H1 (cell line): Measurements from ENCODE around the gene HABP2. TPM values are rescaled to one million over a fixed set of nuclear protein-coding genes. Genes with fewer than 3 reads are reported as not detected.

ENCODE experiments used
- CTCF ChIA-PET: fragments of 300-600 bp; sonication (Branson Sonifier 250); formaldehyde crosslinking; loops from one replicate; lab custom pipeline; 2021; ENCODE audit not compliant: partially characterized antibody; lab: Charles Lee
- POLR2A ChIA-PET: fragments of 300-600 bp; sonication (Branson Sonifier 250); formaldehyde crosslinking; loops from one replicate; lab custom pipeline; 2021; ENCODE audit warnings: inconsistent platforms; ENCODE audit not compliant: partially characterized antibody; lab: Charles Lee
- DNase-seq, 2 experiments: peaks; one replicate each; pipeline versions ENCODE4 v3.0.0 to v3.0.0-alpha.2; 2010 to 2022; ENCODE audit warnings: low spot score in 2 of 2, low read depth in 1 of 2, mixed read lengths in 1 of 2
- FAIRE-seq: peaks from 2 replicates; lab custom pipeline; 2011; peaks lifted over from hg19 to GRCh38; lab: Jason Lieb, UNC
- H2AFZ ChIP-seq: 2 replicates; pipeline ENCODE4 v1.8.1; 2012; ENCODE audit warnings: low read length, inconsistent platforms
- H2AK5ac ChIP-seq: 2 replicates; pipeline ENCODE4 v1.6.1; 2013; ENCODE audit warnings: low read depth, low read length
- H2BK120ac ChIP-seq: replicated peaks from 2 replicates; pipeline ENCODE3; 2013; ENCODE audit warnings: low read depth, low read length, inconsistent platforms
- H2BK12ac ChIP-seq: 2 replicates; pipeline ENCODE4 v1.6.1; 2013; ENCODE audit warnings: low read depth, low read length
- H2BK15ac ChIP-seq: 2 replicates; pipeline ENCODE4 v1.6.1; 2013; ENCODE audit warnings: low read length
- H2BK20ac ChIP-seq: 2 replicates; pipeline ENCODE4 v1.6.1; 2013; ENCODE audit warnings: low read length
- H2BK5ac ChIP-seq: 2 replicates; pipeline ENCODE4 v1.6.1; 2013; ENCODE audit warnings: low read depth, low read length
- H3K14ac ChIP-seq: 2 replicates; pipeline ENCODE4 v1.6.1; 2013; ENCODE audit warnings: inconsistent platforms; ENCODE audit not compliant: insufficient read length
- H3K18ac ChIP-seq: 2 replicates; pipeline ENCODE4 v1.6.1; 2013; ENCODE audit warnings: low read length; ENCODE audit errors: extremely low read depth
- H3K23ac ChIP-seq: 2 replicates; pipeline ENCODE4 v1.6.1; 2013; ENCODE audit warnings: inconsistent platforms; ENCODE audit not compliant: insufficient read length
- H3K23me2 ChIP-seq: 2 replicates; pipeline ENCODE4 v1.6.1; 2013; ENCODE audit warnings: low read depth, low read length
- H3K27ac ChIP-seq: 2 replicates; pipeline ENCODE4 v1.6.1; 2011; ENCODE audit warnings: low read depth, low read length, inconsistent platforms
- H3K27me3 ChIP-seq, 4 experiments: replicated peaks in 1 of 4; 1 replicate in 1 of 4; 2 replicates in 3 of 4; pipeline versions ENCODE4 v1.6.1 to v1.8.1; 2011 to 2013; ENCODE audit warnings: low read length in 3 of 4, mild to moderate bottlenecking in 3 of 4, inconsistent platforms in 2 of 4, mixed read lengths in 2 of 4, moderate library complexity in 1 of 4; ENCODE audit not compliant: control insufficient read depth in 3 of 4, insufficient read depth in 3 of 4; ENCODE audit errors: extremely low read depth in 1 of 4
- H3K36me3 ChIP-seq, 4 experiments: 2 replicates each; pipeline versions ENCODE4 v1.6.1 to v1.8.1; 2011 to 2013; ENCODE audit warnings: mild to moderate bottlenecking in 4 of 4, low read length in 3 of 4, moderate library complexity in 2 of 4, control low read depth in 1 of 4, inconsistent platforms in 1 of 4; ENCODE audit not compliant: insufficient read depth in 4 of 4, control insufficient read depth in 2 of 4
- H3K4ac ChIP-seq: replicated peaks from 2 replicates; pipeline ENCODE3; 2013; ENCODE audit warnings: low read length, low read depth, mixed read lengths, inconsistent platforms; ENCODE audit not compliant: insufficient read length
- H3K4me1 ChIP-seq, 4 experiments: replicated peaks in 1 of 4; 1 replicate in 1 of 4; 2 replicates in 3 of 4; pipeline versions ENCODE4 v1.6.1 to v1.8.1; 2011 to 2013; ENCODE audit warnings: low read length in 3 of 4, inconsistent platforms in 2 of 4, mixed read lengths in 1 of 4; ENCODE audit not compliant: insufficient read depth in 4 of 4, control insufficient read depth in 3 of 4
- H3K4me2 ChIP-seq, 2 experiments: 2 replicates each; pipeline versions ENCODE4 v1.6.1 to v1.8.1; 2011 to 2013; ENCODE audit warnings: low read depth in 2 of 2, low read length in 2 of 2, control low read depth in 1 of 2, inconsistent platforms in 1 of 2, mild to moderate bottlenecking in 1 of 2; ENCODE audit not compliant: insufficient read depth in 1 of 2
- H3K4me3 ChIP-seq, 4 experiments: fragments of 200-600, 300-600 bp in 1 of 4; sonication (generic), shearing (Covaris generic), sonication (Bioruptor Twin) in 1 of 4; 2 replicates each; pipeline versions ENCODE4 v1.5.1 to v1.8.1; 2011 to 2016; ENCODE audit warnings: low read length in 4 of 4, low read depth in 3 of 4, control low read depth in 2 of 4, inconsistent platforms in 2 of 4, mild to moderate bottlenecking in 2 of 4, mixed read lengths in 1 of 4, moderate library complexity in 1 of 4; ENCODE audit not compliant: insufficient read depth in 2 of 4; ENCODE audit errors: extremely low read depth in 1 of 4
- H3K56ac ChIP-seq: replicated peaks from 2 replicates; pipeline ENCODE3; 2013; ENCODE audit warnings: low read depth, mild to moderate bottlenecking, mixed read lengths, low read length, inconsistent platforms; ENCODE audit not compliant: insufficient read length
- H3K79me1 ChIP-seq: 2 replicates; pipeline ENCODE4 v1.6.1; 2013; ENCODE audit warnings: low read depth, low read length, control low read depth
- H3K79me2 ChIP-seq, 2 experiments: 2 replicates each; pipeline versions ENCODE4 v1.6.1 to v1.8.1; 2012 to 2013; ENCODE audit warnings: low read length in 2 of 2, mild to moderate bottlenecking in 2 of 2, inconsistent platforms in 1 of 2; ENCODE audit not compliant: insufficient read depth in 2 of 2, control insufficient read depth in 1 of 2
- H3K9ac ChIP-seq, 4 experiments: replicated peaks in 1 of 4; 1 replicate in 1 of 4; 2 replicates in 3 of 4; pipeline versions ENCODE4 v1.6.1 to v1.8.1; 2011 to 2013; ENCODE audit warnings: low read depth in 3 of 4, low read length in 3 of 4, control low read depth in 2 of 4, mild to moderate bottlenecking in 2 of 4, moderate library complexity in 2 of 4, inconsistent platforms in 1 of 4; ENCODE audit errors: extremely low read depth in 1 of 4
- H3K9me3 ChIP-seq, 2 experiments: 2 replicates each; pipeline versions ENCODE4 v1.6.1 to v1.8.1; 2012 to 2013; ENCODE audit warnings: mild to moderate bottlenecking in 2 of 2, moderate library complexity in 2 of 2, control low read depth in 1 of 2, inconsistent platforms in 1 of 2, low read depth in 1 of 2, low read length in 1 of 2, mixed read lengths in 1 of 2; ENCODE audit not compliant: insufficient read depth in 2 of 2
- H4K20me1 ChIP-seq, 2 experiments: replicated peaks in 1 of 2; 2 replicates each; pipeline versions ENCODE3 to v1.8.1; 2011 to 2013; ENCODE audit warnings: inconsistent platforms in 2 of 2, low read length in 2 of 2, mild to moderate bottlenecking in 1 of 2; ENCODE audit not compliant: insufficient read depth in 2 of 2, control insufficient read depth in 1 of 2
- H4K5ac ChIP-seq: 2 replicates; pipeline ENCODE4 v1.6.1; 2013; ENCODE audit warnings: low read length, low read depth, mixed read lengths, inconsistent platforms; ENCODE audit not compliant: insufficient read length
- H4K8ac ChIP-seq: 2 replicates; pipeline ENCODE4 v1.8.0; 2013; ENCODE audit warnings: mild to moderate bottlenecking, moderate library complexity, low read length, inconsistent platforms; ENCODE audit not compliant: insufficient read depth; ENCODE audit errors: extremely low read depth
- H4K91ac ChIP-seq: replicated peaks from 2 replicates; pipeline ENCODE3; 2013; ENCODE audit warnings: low read length, mixed read lengths, inconsistent platforms; ENCODE audit not compliant: insufficient read length
- CEBPB ChIP-seq: IDR thresholded peaks from 2 replicates; pipeline ENCODE4 v1.6.1; 2012; ENCODE audit warnings: low read depth, low read length
- GABPA ChIP-seq: IDR thresholded peaks from 2 replicates; pipeline ENCODE4 v1.6.1; 2011; ENCODE audit warnings: mild to moderate bottlenecking, low read length, moderate library complexity, borderline replicate concordance; ENCODE audit not compliant: insufficient read depth
- HDAC6 ChIP-seq: IDR thresholded peaks from one replicate; pipeline ENCODE4 v1.7.1; 2012; ENCODE audit warnings: low read depth, mild to moderate bottlenecking, inconsistent platforms, low read length, moderate library complexity
- KDM5A ChIP-seq: fragments of 200-600 bp; IDR thresholded peaks from 2 replicates; pipeline ENCODE4 v1.7.1; 2012; ENCODE audit warnings: mild to moderate bottlenecking, low read length, inconsistent platforms, mixed read lengths
- MAX ChIP-seq: IDR thresholded peaks from 2 replicates; pipeline ENCODE4 v1.6.1; 2012; ENCODE audit warnings: inconsistent platforms
- RNF2 ChIP-seq: fragments of 200-900, 300-1000 bp; sonication (generic); IDR thresholded peaks from 2 replicates; pipeline ENCODE4 v1.7.1; 2016; ENCODE audit warnings: borderline replicate concordance, low read depth, mild to moderate bottlenecking, antibody characterized with exemption, low read length; ENCODE audit not compliant: poor library complexity, severe bottlenecking; ENCODE audit errors: missing control alignments
- SAP30 ChIP-seq: fragments of 300-600 bp; sonication (generic); IDR thresholded peaks from 2 replicates; pipeline ENCODE4 v1.7.1; 2012; ENCODE audit warnings: low read length, moderate library complexity, mild to moderate bottlenecking, inconsistent platforms; ENCODE audit not compliant: insufficient read depth, insufficient replicate concordance
- SIN3A ChIP-seq, 2 experiments: IDR thresholded peaks in 1 of 2; conservative IDR thresholded peaks in 1 of 2; 2 replicates each; pipeline ENCODE4 v1.6.1; 2011 to 2012; ENCODE audit warnings: low read length in 2 of 2, improper control_type of control experiment in 1 of 2, low read depth in 1 of 2, mild to moderate bottlenecking in 1 of 2
- SRF ChIP-seq: IDR thresholded peaks from 2 replicates; pipeline ENCODE4 v1.6.1; 2011; ENCODE audit warnings: mild to moderate bottlenecking, low read depth, low read length, moderate library complexity
- SUZ12 ChIP-seq: fragments of 200-600 bp; sonication (generic); IDR thresholded peaks from 2 replicates; pipeline ENCODE4 v1.6.1; 2012; ENCODE audit warnings: mild to moderate bottlenecking, inconsistent platforms, low read length, moderate library complexity, mixed read lengths
- TCF12 ChIP-seq: IDR thresholded peaks from 2 replicates; pipeline ENCODE4 v1.6.1; 2011; ENCODE audit warnings: low read depth, mild to moderate bottlenecking, low read length
- WGBS, 2 experiments: shearing (Covaris generic) in 1 of 2; methylation state at CpG; one replicate each; pipeline versions ENCODE4 v1.1.6 to v1.1.7; 2013 to 2015; ENCODE audit warnings: low lambda C conversion rate in 2 of 2, mixed read lengths in 2 of 2, inconsistent platforms in 1 of 2, low coverage in 1 of 2, missing lambda C conversion rate in 1 of 2; ENCODE audit not compliant: insufficient replicate concordance in 2 of 2, insufficient coverage in 1 of 2, insufficient read length in 1 of 2; ENCODE audit errors: extremely low coverage in 1 of 2, missing lambda C conversion rate in 1 of 2; 5-methylcytosine and 5-hydroxymethylcytosine counted together
- polyA plus RNA-seq, 7 experiments: library from polyadenylated mRNA; depleted of rRNA in 3 of 7; stranded (reverse) in 5 of 7; unstranded in 2 of 7; fragments of >200 nt in 5 of 7; fragments of 200-250 nt in 2 of 7; gene quantifications; 1 replicate in 5 of 7; 2 replicates in 1 of 7; 4 replicates in 1 of 7; pipeline versions ENCODE4 v1.2.1 to v1.2.3, GENCODE V29; 2011 to 2013; ENCODE audit warnings: missing spikeins in 2 of 7, mixed read lengths in 2 of 7
- total RNA-seq: library from RNA; stranded (reverse); fragmentation: NEBNext Ultra II Directional; extraction: Animal tissue kit (Norgen Biotek cat#: 25700); gene quantifications from 2 replicates; pipeline ENCODE4 v1.2.1, GENCODE V29; 2021

HABP2 gene
- total and polyA plus RNA-seq, 2 of the 8 experiments (the other 6 are each of a cell fraction or from before 2014, with no cell fraction given): not detected

GRCh38 chr10:113630929-113631533 lies 78.2 kb downstream of the HABP2 start:
- Histone ChIP-seq H2BK20ac (no peak overlapping the region), H3K9me3 (peaks cover 0 to 7% of the 10 kb centered on the region in 2 experiments; a peak in 1 of 4 replicates), H2BK12ac (no peak overlapping the region), H4K91ac (no peak overlapping the region), H3K9ac (no peak overlapping the region), H2BK15ac (no peak overlapping the region), H3K4me3 (no peak overlapping the region), H3K79me2 (no peaks in the 10 kb centered on the region), H3K4me2 (no peak overlapping the region), H2BK5ac (no peak overlapping the region), H3K36me3 (no peaks in the 10 kb centered on the region), H3K27ac (no peak overlapping the region), H2BK120ac (no peak overlapping the region), H3K23ac (no peak overlapping the region), H4K5ac (no peak overlapping the region), H3K18ac (no peak overlapping the region), H3K56ac (no peak overlapping the region), H2AFZ (no peak overlapping the region), H3K4me1 (peaks cover 0 to 5% (median 0%) of the 10 kb centered on the region in 4 experiments; a peak in 2 of 7 replicates), H4K20me1 (no peaks in the 10 kb centered on the region), H2AK5ac (no peak overlapping the region), H3K4ac (no peak overlapping the region), H3K23me2 (no peaks in the 10 kb centered on the region), H3K14ac (no peak overlapping the region), H3K79me1 (no peaks in the 10 kb centered on the region), H4K8ac (no peak overlapping the region), H3K27me3 (no peaks in the 10 kb centered on the region; a peak in 2 of 7 replicates)
- TF ChIP-seq SAP30 (no peak), HDAC6 (no peak), KDM5A (no peak), SRF (no peak), SUZ12 (no peak), MAX (no peak), CEBPB (no peak), SIN3A (conservative IDR thresholded peaks at IDR 0.05 in 1 of 2, IDR thresholded peaks at IDR 0.05 in 1 of 2; ENCODE audit: low read depth in 1 of 2, low read length in 2 of 2) (no peak), TCF12 (no peak), RNF2 (no peak), GABPA (no peak)
- POLR2A ChIA-PET: no interaction called here
- WGBS, 2 experiments: 92% methylated on average over 5 of the region's 5 CpGs; no CpG with 5 or more reads in 1 of the 2 experiments
- no peak for FAIRE-seq
- CTCF ChIA-PET: no interaction called here
- DNase-seq: no peak
